Erythroblast (primary cell): Measurements from ENCODE around the gene S100A7.
"Not testable (repeated sequence)": the region's sequence is repeated elsewhere in the genome, so short reads cannot be mapped to it uniquely, and the experiment has no call there.

Experiments
- DNase-seq, 2 experiments: peaks; one replicate each; lab custom pipeline; 2025; lab: John Stamatoyannopoulos, UW
- GATA1 ChIP-seq: IDR thresholded peaks from 2 replicates; pipeline ENCODE4 v1.6.1; 2011; ENCODE audit warnings: low read depth, mild to moderate bottlenecking, control low read depth, low read length, moderate library complexity
- POLR2A ChIP-seq: IDR thresholded peaks from 2 replicates; pipeline ENCODE4 v1.6.1; 2011; ENCODE audit warnings: mild to moderate bottlenecking, low read length

S100A7 gene

GRCh38 chr1:153431427-153431826 is 29.0 kb downstream of the S100A7 start:
- TF ChIP-seq POLR2A = no peak
- no peak for TF ChIP-seq GATA1
- DNase-seq = peak; percentile 19 to 50

GRCh38 chr1:153431002-153431401 is 29.4 kb downstream of the S100A7 start:
- no peak for DNase-seq
- TF ChIP-seq GATA1 (no peak), POLR2A (no peak)

GRCh38 chr1:153430561-153430960 is 29.9 kb downstream of the S100A7 start:
- TF ChIP-seq GATA1 = no peak
- no peak for TF ChIP-seq POLR2A
- no peak for DNase-seq

DNA sequence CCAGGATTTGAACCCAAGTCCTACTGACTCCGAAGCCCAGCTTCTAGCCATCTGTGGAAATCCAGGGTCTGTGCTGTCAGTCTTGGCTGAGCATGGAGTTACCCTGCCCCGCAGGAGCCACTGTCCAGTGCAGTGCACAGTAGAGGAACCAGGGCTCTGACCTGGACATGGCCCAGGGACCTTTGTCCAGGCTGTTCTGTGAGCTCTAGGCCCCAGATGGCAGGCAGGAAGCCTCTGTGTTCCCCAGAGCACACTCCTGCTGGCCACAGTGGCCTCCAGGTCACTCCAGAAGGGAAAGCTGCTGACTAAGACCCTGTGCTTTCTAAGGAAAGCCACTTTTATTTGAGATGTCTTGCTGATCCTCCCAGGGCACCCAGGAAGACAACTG is 30.3 kb downstream of the S100A7 start:
- no peak for DNase-seq

GRCh38 chr1:153429266-153430165 is 30.9 kb downstream of the S100A7 start:
- no peak for DNase-seq
- TF ChIP-seq GATA1 = no peak
- TF ChIP-seq POLR2A = no peak

More for the DNA sequence above, 30.3 kb downstream of the S100A7 start:
- no peak for TF ChIP-seq GATA1
- no peak for TF ChIP-seq POLR2A

DNA sequence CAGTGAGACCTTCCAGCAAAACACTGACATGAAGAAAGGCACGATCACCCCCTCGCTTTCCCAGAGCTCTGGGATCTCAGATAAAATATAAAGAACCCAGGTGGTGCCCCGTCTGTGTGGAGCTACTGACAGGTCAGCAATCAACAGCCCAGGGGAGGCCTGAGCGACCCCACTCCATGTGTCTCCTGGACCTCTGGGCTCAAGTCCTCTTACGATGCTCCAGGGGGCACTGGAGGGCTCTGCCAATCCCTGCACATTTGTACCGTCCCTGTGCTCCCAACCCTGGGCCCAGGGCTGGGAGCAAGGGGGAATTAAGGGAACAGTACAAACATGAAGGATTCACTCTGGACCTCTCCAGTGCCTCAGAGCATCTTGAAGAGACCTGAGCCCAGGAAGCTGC is 31.7 kb downstream of the S100A7 start:
- DNase-seq = no peak
- TF ChIP-seq POLR2A (no peak), GATA1 (no peak)

DNA sequence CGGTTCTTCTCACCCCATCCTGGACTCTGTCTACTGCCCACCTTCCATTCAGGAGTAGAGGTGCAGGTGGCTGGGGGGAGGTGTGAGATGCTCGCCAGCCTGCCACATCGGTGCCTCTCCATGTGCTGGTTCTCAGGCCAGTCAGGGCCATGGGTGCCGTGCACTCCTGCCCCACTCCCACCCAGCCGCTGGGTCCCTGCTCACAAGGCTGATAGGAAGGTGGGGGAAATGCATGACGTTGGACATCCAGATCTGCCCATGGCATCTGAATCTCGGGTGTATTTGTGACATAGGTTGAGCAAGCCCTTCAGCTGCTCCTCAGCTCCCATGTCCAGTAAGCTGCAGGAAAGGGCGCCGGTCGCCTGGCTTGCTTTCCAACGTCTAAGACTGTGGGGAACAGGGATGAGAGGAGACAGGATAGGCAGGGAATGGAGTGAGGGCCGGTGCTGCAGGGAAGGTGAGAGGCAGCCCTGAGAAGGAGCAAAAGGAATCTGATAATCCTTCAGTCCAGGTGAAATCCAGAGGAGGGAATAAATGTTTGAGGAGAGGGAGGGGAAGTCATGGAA is 32.3 kb downstream of the S100A7 start:
- DNase-seq = no peak
- TF ChIP-seq GATA1 (no peak), POLR2A (no peak)

DNA sequence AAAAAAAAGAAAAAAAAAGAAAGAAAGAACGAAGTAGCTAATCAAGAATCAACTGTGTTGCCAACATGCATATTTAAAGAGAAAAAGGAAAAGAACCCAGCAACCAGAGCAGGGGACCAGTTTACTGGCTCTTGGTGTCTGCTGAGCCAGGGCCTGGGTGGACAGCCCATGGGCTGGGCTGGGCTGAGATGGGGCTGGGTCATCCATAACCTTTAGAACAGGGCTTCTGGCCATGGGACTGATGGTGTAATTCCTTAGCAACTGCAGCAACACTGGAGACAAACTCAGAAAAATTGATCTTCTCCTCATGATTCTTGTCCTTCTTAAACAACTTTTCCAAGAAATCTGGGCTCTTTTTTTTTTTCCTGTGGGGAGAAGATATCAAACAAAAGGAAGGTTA is 33.6 kb downstream of the S100A7 start:
- no peak for DNase-seq
- TF ChIP-seq POLR2A (no peak), GATA1 (no peak)

GRCh38 chr1:153422450-153423068 is 37.9 kb downstream of the S100A7 start:
- DNase-seq = peak; percentile 69 to 81
- no peak for TF ChIP-seq POLR2A
- TF ChIP-seq GATA1 = no peak

DNA sequence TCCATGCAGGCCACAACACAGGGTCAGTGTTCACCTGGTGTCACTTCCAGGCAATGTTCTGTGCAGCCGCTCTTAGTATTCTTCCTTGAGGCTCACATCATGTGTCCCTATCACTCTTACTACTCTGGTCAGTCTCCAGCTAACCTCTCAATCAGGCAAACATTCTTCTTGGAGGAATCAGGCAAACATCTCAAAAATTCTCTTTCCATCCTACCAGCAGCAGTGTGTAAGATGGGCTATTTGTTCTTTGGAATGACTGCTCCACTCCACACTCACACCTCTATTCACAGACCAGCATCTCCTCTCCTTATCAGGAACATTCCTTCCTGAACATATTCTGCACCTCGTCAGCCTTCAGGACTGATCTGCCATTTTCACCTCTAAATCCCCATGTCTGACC is 40.1 kb downstream of the S100A7 start:
- no peak for DNase-seq
- no peak for TF ChIP-seq POLR2A
- TF ChIP-seq GATA1 = no peak

DNA sequence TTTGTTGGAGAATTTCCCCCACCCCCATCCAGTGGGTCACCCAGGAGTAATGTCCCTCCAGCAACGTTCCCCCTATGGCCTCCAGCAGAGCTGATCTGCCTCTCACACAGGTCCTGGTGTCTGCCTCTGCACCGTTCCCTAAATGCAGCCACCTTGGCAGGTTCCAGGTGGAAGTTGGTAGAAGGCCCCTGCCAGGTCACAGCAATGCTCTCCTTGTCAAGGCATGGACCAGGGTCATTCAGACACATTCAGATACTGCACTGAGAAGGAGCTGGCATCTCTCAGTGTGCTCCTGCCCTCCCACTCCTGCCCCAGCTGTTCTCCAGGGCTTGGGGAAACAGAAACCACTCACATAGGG is 41.0 kb downstream of the S100A7 start:
- DNase-seq = not testable (repeated sequence)

- DNase-seq = not testable (repeated sequence)
These were observed 41.6 kb downstream of the S100A7 start for GRCh38 chr1:153418758-153419435.

DNA sequence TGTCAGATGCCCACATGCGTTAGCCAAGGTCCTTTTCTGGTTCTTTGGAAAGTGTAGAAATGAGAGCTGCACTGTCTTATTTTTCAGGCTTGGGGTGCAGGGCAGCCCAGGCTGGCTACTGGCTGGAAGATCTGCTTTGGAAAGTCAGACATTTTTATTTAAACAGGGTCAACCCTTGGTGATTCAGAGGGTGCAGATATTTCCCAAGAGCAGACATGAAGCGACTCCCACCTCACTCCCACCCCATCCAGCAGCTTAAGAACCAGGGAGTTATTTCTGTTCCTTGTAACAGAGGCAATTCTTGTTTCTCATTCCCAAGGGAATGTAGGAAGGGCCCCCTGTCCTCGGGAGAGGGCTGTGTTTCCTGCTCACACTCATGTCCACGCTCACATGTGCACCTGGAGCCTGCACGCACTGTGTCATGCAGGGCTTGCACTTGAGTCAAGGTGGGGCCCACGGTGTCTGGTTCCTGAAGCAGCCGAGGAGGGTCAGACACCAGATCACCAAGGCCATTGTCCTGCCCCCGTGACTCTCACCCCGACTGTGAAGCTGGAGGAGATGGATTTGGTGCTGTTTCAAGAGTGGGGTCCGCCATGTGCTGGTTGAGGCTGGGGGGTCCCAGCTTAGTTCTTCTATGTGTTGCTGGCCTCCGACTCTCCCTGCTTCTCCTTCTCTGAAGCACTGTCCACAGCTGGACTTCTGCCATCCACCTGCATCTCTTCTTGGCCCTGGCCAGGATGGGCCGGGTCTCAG is 43.1 kb downstream of the S100A7 start:
- TF ChIP-seq GATA1 (no peak), POLR2A (no peak)
- no peak for DNase-seq

DNA sequence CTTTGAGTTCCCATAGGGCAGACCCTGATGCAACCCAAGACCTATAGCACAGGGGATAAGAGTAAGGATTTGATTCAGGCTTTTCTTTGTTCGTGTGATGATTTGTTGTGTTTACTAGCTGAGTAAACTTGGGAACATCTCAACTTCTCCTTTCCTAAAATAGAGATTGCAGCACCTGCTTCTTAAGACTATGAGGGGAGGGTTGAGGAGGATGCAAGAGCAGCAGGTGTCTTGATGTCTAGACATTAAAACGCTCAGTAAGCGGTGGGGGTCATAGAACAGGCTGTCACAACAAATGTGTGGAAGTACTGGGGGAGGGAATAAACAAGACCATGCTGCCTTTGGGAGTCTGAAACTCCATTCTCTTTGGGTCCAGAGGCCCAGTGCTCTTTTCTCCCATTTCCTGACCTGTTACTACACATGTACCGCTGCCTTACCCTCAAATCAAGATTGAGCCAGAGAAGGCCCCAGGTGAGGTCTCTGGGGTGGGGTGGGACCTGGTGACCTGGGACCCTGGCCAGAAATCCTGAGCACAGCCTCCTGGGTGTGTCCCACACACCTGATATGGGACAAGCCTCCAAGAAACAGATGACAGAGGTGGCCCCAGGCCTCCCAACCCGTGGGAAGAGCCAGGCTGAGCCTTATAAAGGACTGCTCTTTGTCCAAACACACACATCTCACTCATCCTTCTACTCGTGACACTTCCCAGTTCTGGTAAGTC is 44.4 kb downstream of the S100A7 start, which contains the start of gene S100A7A:
Gene S100A7A (plus strand): TSS at position 671 of the 721 bp plus-strand sequence. CDS start 1,563 bp downstream, outside the sequence.
- no peak for DNase-seq
- no peak for TF ChIP-seq GATA1
- TF ChIP-seq POLR2A = no peak

DNA sequence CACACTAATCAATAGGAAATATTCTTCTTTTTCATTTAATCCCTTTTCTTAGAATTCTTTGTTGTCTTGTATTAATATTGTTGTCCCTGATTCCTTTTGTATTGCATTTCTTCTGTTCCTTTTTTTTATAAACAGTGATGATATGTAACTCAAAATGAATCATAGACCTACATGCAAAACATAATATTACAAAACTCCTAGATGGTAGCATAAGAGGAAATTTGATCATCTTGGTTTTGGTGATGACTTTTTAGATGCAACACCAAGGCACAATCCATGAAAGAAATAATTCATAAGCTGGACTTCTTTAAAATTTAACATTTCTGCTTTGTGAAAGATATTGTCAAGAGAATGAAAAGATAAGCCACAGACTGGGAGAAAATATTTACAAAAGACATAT is 46.5 kb downstream of the S100A7 start:
- not testable (repeated sequence) for DNase-seq
